Right lobe of liver (tissue), 6 donors: Measurements from ENCODE around the gene PHF12. TPM values are rescaled to one million over a fixed set of nuclear protein-coding genes. Genes with fewer than 3 reads are reported as not detected.

ENCODE experiments used
- ATAC-seq, 4 donors: fragments of 200-7000 bp; cut with Tn5 transposase; one replicate each; pipeline ENCODE4 v1.9.1; 2020; ENCODE audit warnings: mild to moderate bottlenecking in 4 of 4, moderate library complexity in 4 of 4
- DNase-seq, 3 donors: peaks; one replicate each; pipeline ENCODE4 v3.0.0-alpha.2; 2020
- H3K27ac ChIP-seq, 3 donors: fragments of 200-600 bp; one replicate each; pipeline ENCODE4 v1.8.0; 2022
- H3K27me3 ChIP-seq, 2 donors: fragments of 200-600 bp; one replicate each; pipeline ENCODE4 v1.8.0; 2022
- H3K36me3 ChIP-seq, 4 donors: fragments of 200-600 bp; sonication (generic) in 1 of 4; one replicate each; pipeline versions ENCODE4 v1.5.1 to v1.8.0; 2017 to 2022; ENCODE audit warnings: control low read depth in 1 of 4
- H3K4me1 ChIP-seq, 4 donors: fragments of 200-600 bp; sonication (generic) in 1 of 4; one replicate each; pipeline versions ENCODE4 v1.5.1 to v1.8.0; 2017 to 2022; ENCODE audit warnings: control low read depth in 1 of 4
- H3K4me3 ChIP-seq, 3 donors: fragments of 200-600 bp; one replicate each; pipeline ENCODE4 v1.8.0; 2022
- H3K9me3 ChIP-seq, 4 donors: fragments of 200-600 bp; sonication (generic) in 1 of 4; one replicate each; pipeline versions ENCODE4 v1.5.1 to v1.8.0; 2017 to 2022; ENCODE audit warnings: control low read depth in 1 of 4
- CTCF ChIP-seq, 4 donors: fragments of 200-600 bp in 3 of 4; fragments of 450-650 bp in 1 of 4; IDR thresholded peaks; one replicate each; pipeline versions ENCODE4 v1.5.1 to v1.8.0; 2016 to 2022; ENCODE audit warnings: antibody characterized with exemption in 4 of 4, mild to moderate bottlenecking in 2 of 4
- POLR2A ChIP-seq: fragments of 450-650 bp; IDR thresholded peaks from one replicate; pipeline ENCODE4 v1.6.1; 2017; ENCODE audit warnings: antibody characterized with exemption, mild to moderate bottlenecking
- WGBS: methylation state at CpG from one replicate; pipeline ENCODE4 v1.1.6; 2018; ENCODE audit warnings: low coverage, low lambda C conversion rate; ENCODE audit not compliant: insufficient coverage; ENCODE audit errors: missing lambda C conversion rate; 5-methylcytosine and 5-hydroxymethylcytosine counted together
- intact Hi-C, 2 donors: fragments of 100-400 bp; cut with DNase I; formaldehyde crosslinking; loops; one replicate each; pipeline versions ENCODE4 v1.11.2 to v1.14.1; 2022
- long read RNA-seq: library from polyadenylated mRNA; unstranded; transcript quantifications from one replicate; pipeline ENCODE4 v2.0.0, GENCODE V29; 2019
- total RNA-seq, 6 experiments: library from RNA; depleted of rRNA in 2 of 6; stranded (reverse); fragments of >200 nt in 2 of 6; fragmentation: NEBNext Ultra II Directional in 3 of 6; extraction: Animal tissue kit (Norgen Biotek cat#: 25700) in 3 of 6; gene quantifications; one replicate each; pipeline versions ENCODE4 v1.1.0 to v1.2.4, GENCODE V29; 2016 to 2023
- donor health status: DM: no; HTN: yes; CAD: no.
- donor health status: DM: no; HTN: no; CAD: no.
- donor health status: DM: no; HTN: no; CAD: no.
- donor health status: DM: no; HTN: yes; CAD: no.
- donor health status: DM: no; HTN: yes; CAD: no.

PHF12 gene
- total RNA-seq, result 10 to 100 TPM; 13.0 to 33.1 (median 17.4) TPM
- long read RNA-seq, result 0 reads

GRCh38 chr17:28951428-28951990, at the start of gene PHF12:
PHF12 (minus strand) TSS chr17:28951518; CDS start chr17:28950960, 558 bp downstream.
- Histone ChIP-seq H3K4me1 (peaks cover 0 to 26% (median 7%) of the 10 kb centered on the region in 4 donors), H3K9me3 (no peaks in the 10 kb centered on the region), H3K27ac (peak within 1 kb of the TSS; percentile 89 to 98 (median 97)), H3K27me3 (no peaks in the 10 kb centered on the region), H3K4me3 (peak within 1 kb of the TSS; percentile 73 to 92 (median 85)), H3K36me3 (no peaks in the 10 kb centered on the region)
- DNase-seq (peak; percentile 100), ATAC-seq (peak; percentile 69 to 78 (median 73))
- WGBS, result 0% methylated on average over 3 of the region's 51 CpGs
- TF ChIP-seq POLR2A (peak; percentile 76), CTCF (IDR thresholded peaks at IDR 0.05) (no peak)
- intact Hi-C loops, result no loop called here

- intact Hi-C loops, result no loop called here
- WGBS, result 82% methylated on average over 5 of the region's 5 CpGs
These were observed 49.7 kb upstream of the PHF12 start for GRCh38 chr17:29000973-29001372.

GRCh38 chr17:28999206-28999605, 47.9 kb upstream of the PHF12 start:
- intact Hi-C loops, result no loop called here
- 40% methylated on average over 4 of the region's 5 CpGs for WGBS
- H3K9me3 ChIP-seq, result no peaks in the 10 kb centered on the region
- TF ChIP-seq CTCF (IDR thresholded peaks at IDR 0.05) (no peak), POLR2A (no peak)
- no peak overlapping the region for H3K4me3 ChIP-seq
- no peak overlapping the region for H3K27ac ChIP-seq
- no peak for ATAC-seq
- no peaks in the 10 kb centered on the region for H3K27me3 ChIP-seq
- no peak for DNase-seq
- H3K36me3 ChIP-seq, result no peaks in the 10 kb centered on the region
- peaks cover 0 to 6% (median 1%) of the 10 kb centered on the region in 4 donors for H3K4me1 ChIP-seq

More at GRCh38 chr17:29000973-29001372, 49.7 kb upstream of the PHF12 start:
- no peak for TF ChIP-seq POLR2A
- no peak for TF ChIP-seq CTCF (IDR thresholded peaks at IDR 0.05)
- H3K36me3 ChIP-seq, result no peaks in the 10 kb centered on the region
- peaks cover 0 to under 1% (median 0%) of the 10 kb centered on the region in 4 donors for H3K4me1 ChIP-seq
- no peak overlapping the region for H3K27ac ChIP-seq
- ATAC-seq (no peak), DNase-seq (no peak)
- no peaks in the 10 kb centered on the region for H3K27me3 ChIP-seq
- H3K4me3 ChIP-seq, result no peak overlapping the region
- no peaks in the 10 kb centered on the region for H3K9me3 ChIP-seq

- Histone ChIP-seq H3K4me1 (peaks cover 0 to 20% (median 8%) of the 10 kb centered on the region in 4 donors), H3K9me3 (no peaks in the 10 kb centered on the region), H3K27ac (no peak overlapping the region), H3K4me3 (no peak overlapping the region), H3K36me3 (no peaks in the 10 kb centered on the region), H3K27me3 (no peaks in the 10 kb centered on the region)
- intact Hi-C loops, result no loop called here
- TF ChIP-seq CTCF (IDR thresholded peaks at IDR 0.05), result no peak
- no peak for TF ChIP-seq POLR2A
- no peak for DNase-seq
- no peak for ATAC-seq
- WGBS, result 100% methylated on average over 1 of the region's 1 CpG
These were observed 46.5 kb upstream of the PHF12 start for GRCh38 chr17:28997806-28998205.
